ENCODE measurements around the gene PIM1. TPM values are rescaled to one million over a fixed set of nuclear protein-coding genes. Genes with fewer than 3 reads are reported as not detected.

PIM1 gene
- total RNA-seq, 1 experiment from 2014 or later: 47.5 TPM

- no peaks in the 10 kb centered on the region for H3K79me1 ChIP-seq (ENCODE audit: insufficient read depth, low read depth, low read length, poor library complexity, severe bottlenecking)
- no peak overlapping the region for H2AK5ac ChIP-seq (ENCODE audit: insufficient read length, low read length)
- no peak overlapping the region for H2BK20ac ChIP-seq (ENCODE audit: low read depth, low read length, poor library complexity, severe bottlenecking)
- H4K5ac ChIP-seq (ENCODE audit: insufficient read length, low read depth, low read length): no peak overlapping the region
- no peak overlapping the region for H2AFZ ChIP-seq (ENCODE audit: low read length)
- Mint-ChIP-seq H3K27ac (no peak overlapping the region), H3K4me3 (no peak overlapping the region), H3K4me1 (peaks cover 10% of the 10 kb centered on the region in 2 experiments), H3K36me3 (ENCODE audit: insufficient read depth in 1 of 3, low read depth in 3 of 3) (no peaks in the 10 kb centered on the region), H3K27me3 (ENCODE audit: low read depth) (no peaks in the 10 kb centered on the region), H3K9me3 (no peaks in the 10 kb centered on the region)
- H4K91ac ChIP-seq (ENCODE audit: insufficient read length, low read depth, low read length): no peak overlapping the region
- H3K4ac ChIP-seq (ENCODE audit: low read depth, low read length): no peak overlapping the region
- no peak overlapping the region for H3K56ac ChIP-seq (ENCODE audit: insufficient read length, low read depth, low read length)
- H3K9me3 ChIP-seq (ENCODE audit: control insufficient read depth, low read depth, low read length): no peaks in the 10 kb centered on the region
- no peaks in the 10 kb centered on the region for H3K27me3 ChIP-seq (ENCODE audit: insufficient read depth, low read length)
- no peak overlapping the region for H3K14ac ChIP-seq (ENCODE audit: insufficient read depth, low read length)
- no peak overlapping the region for H3K23ac ChIP-seq (ENCODE audit: insufficient read length, low read depth, low read length)
- no peak overlapping the region for H2BK5ac ChIP-seq (ENCODE audit: insufficient read length, low read length)
- H3K79me2 ChIP-seq (ENCODE audit: insufficient read depth, low read length): no peaks in the 10 kb centered on the region
- H4K8ac ChIP-seq (replicated peaks; ENCODE audit: insufficient read length, low read depth, low read length): no peak overlapping the region
- no peak for DNase-seq
- H2BK12ac ChIP-seq (ENCODE audit: insufficient read length, low read depth, low read length): no peak overlapping the region
- H3K9ac ChIP-seq (ENCODE audit: extremely low read depth, insufficient read length, low read length): no peak overlapping the region
- no peaks in the 10 kb centered on the region for H4K20me1 ChIP-seq (ENCODE audit: control insufficient read depth, insufficient read depth, insufficient read length)
- no CpG with 5 or more reads among the region's 6 CpGs for WGBS (ENCODE audit: extremely low coverage, insufficient read length, low lambda C conversion rate)
- H3K4me2 ChIP-seq (ENCODE audit: insufficient read depth, insufficient read length, low read length): no peak overlapping the region
- no peak overlapping the region for H3K18ac ChIP-seq (ENCODE audit: insufficient read length, low read depth, low read length)
- H2BK120ac ChIP-seq (ENCODE audit: low read depth, low read length, poor library complexity, severe bottlenecking): no peak overlapping the region
- H3K4me1 ChIP-seq (ENCODE audit: insufficient read depth, low read length): no peaks in the 10 kb centered on the region
- TF ChIP-seq CTCF (conservative IDR thresholded peaks at IDR 0.05): no peak
- no peak overlapping the region for H3T11ph ChIP-seq (ENCODE audit: low read length)
- no peak overlapping the region for H3K27ac ChIP-seq (ENCODE audit: insufficient read length, low read depth, low read length)
- peaks cover 3% of the 10 kb centered on the region for H3K23me2 ChIP-seq (ENCODE audit: insufficient read length, low read depth, low read length, poor library complexity, severe bottlenecking)
- H2BK15ac ChIP-seq (ENCODE audit: low read depth, low read length): no peak overlapping the region
Observed at GRCh38 chr6:37218061-37218460, 48.1 kb downstream of the PIM1 start.
